Measurements from ENCODE around the gene COL2A1.

- TF ChIP-seq CTCF (IDR thresholded peaks at IDR 0.05) (no peak), POLR2A (IDR thresholded peaks at IDR 0.05) (no peak)
Measured at GRCh38 chr12:47967461-47968321, 36.6 kb downstream of the COL2A1 start.
